Ectodermal cell (in vitro differentiated cells): ENCODE results near the gene SCAPER.

Source experiments
- H3K27ac ChIP-seq: 2 replicates; pipeline ENCODE4 v1.7.0; 2013; ENCODE audit warnings: mild to moderate bottlenecking, low read depth, low read length; ENCODE audit not compliant: insufficient read depth, poor library complexity, severe bottlenecking
- H3K27me3 ChIP-seq: 2 replicates; pipeline ENCODE4 v1.7.0; 2013; ENCODE audit warnings: mild to moderate bottlenecking, low read length; ENCODE audit not compliant: insufficient read depth, control insufficient read depth, poor library complexity, severe bottlenecking
- H3K36me3 ChIP-seq: one replicate; pipeline ENCODE4 v1.7.0; 2013; ENCODE audit warnings: low read length; ENCODE audit not compliant: control insufficient read depth, insufficient read depth
- H3K4me1 ChIP-seq: one replicate; pipeline ENCODE4 v1.7.0; 2013; ENCODE audit warnings: low read length; ENCODE audit not compliant: control insufficient read depth, insufficient read depth
- H3K4me3 ChIP-seq: 2 replicates; pipeline ENCODE4 v1.7.0; 2013; ENCODE audit warnings: low read depth, low read length, control low read depth; ENCODE audit not compliant: insufficient read depth
- H3K9me3 ChIP-seq: 2 replicates; pipeline ENCODE4 v1.7.0; 2013; ENCODE audit warnings: mild to moderate bottlenecking, low read length, moderate library complexity; ENCODE audit not compliant: control insufficient read depth
- WGBS, 2 experiments: methylation state at CpG; one replicate each; pipeline ENCODE4 v1.1.7; 2013; ENCODE audit warnings: missing lambda C conversion rate in 2 of 2; 5-methylcytosine and 5-hydroxymethylcytosine counted together

Gene SCAPER

GRCh38 chr15:76566276-76566675 lies 338.9 kb downstream of the SCAPER start:
- no peaks in the 10 kb centered on the region for H3K9me3 ChIP-seq
- H3K4me1 ChIP-seq = no peaks in the 10 kb centered on the region
- no peaks in the 10 kb centered on the region for H3K27me3 ChIP-seq
- no peak overlapping the region for H3K4me3 ChIP-seq
- no peak overlapping the region for H3K27ac ChIP-seq
- no peaks in the 10 kb centered on the region for H3K36me3 ChIP-seq
- 90 to 100% methylated on average over 1 of the region's 2 CpGs for WGBS, 2 experiments

- no peaks in the 10 kb centered on the region for H3K36me3 ChIP-seq
- H3K27me3 ChIP-seq = no peaks in the 10 kb centered on the region
- H3K4me3 ChIP-seq = no peak overlapping the region
- H3K4me1 ChIP-seq = no peaks in the 10 kb centered on the region
- WGBS, 2 experiments = 94% methylated on average over 1 of the region's 1 CpG
- H3K9me3 ChIP-seq = no peaks in the 10 kb centered on the region
- H3K27ac ChIP-seq = no peak overlapping the region
Observed at GRCh38 chr15:76565366-76565765, 339.8 kb downstream of the SCAPER start.

- Histone ChIP-seq H3K4me3 (no peak overlapping the region), H3K27ac (no peak overlapping the region), H3K27me3 (no peaks in the 10 kb centered on the region), H3K4me1 (no peaks in the 10 kb centered on the region), H3K9me3 (no peaks in the 10 kb centered on the region), H3K36me3 (no peaks in the 10 kb centered on the region)
- 100% methylated on average over 1 of the region's 1 CpG for WGBS, 2 experiments
Observed at GRCh38 chr15:76555247-76555646, 349.9 kb downstream of the SCAPER start.

- no peak overlapping the region for H3K27ac ChIP-seq
- H3K4me3 ChIP-seq = no peak overlapping the region
- no peaks in the 10 kb centered on the region for H3K27me3 ChIP-seq
- 74 to 80% methylated on average over 2 of the region's 2 CpGs for WGBS, 2 experiments
- no peaks in the 10 kb centered on the region for H3K4me1 ChIP-seq
- no peaks in the 10 kb centered on the region for H3K36me3 ChIP-seq
- no peaks in the 10 kb centered on the region for H3K9me3 ChIP-seq
Observed at GRCh38 chr15:76553564-76553963, 351.6 kb downstream of the SCAPER start.

GRCh38 chr15:76553102-76553501 lies 352.0 kb downstream of the SCAPER start:
- Histone ChIP-seq H3K27ac (no peak overlapping the region), H3K4me1 (no peaks in the 10 kb centered on the region), H3K4me3 (no peak overlapping the region), H3K36me3 (no peaks in the 10 kb centered on the region), H3K9me3 (no peaks in the 10 kb centered on the region), H3K27me3 (no peaks in the 10 kb centered on the region)
- WGBS, 2 experiments = 96 to 98% methylated on average over 5 of the region's 5 CpGs

- Histone ChIP-seq H3K36me3 (no peaks in the 10 kb centered on the region), H3K9me3 (no peaks in the 10 kb centered on the region), H3K4me3 (no peak overlapping the region), H3K27me3 (no peaks in the 10 kb centered on the region), H3K27ac (no peak overlapping the region), H3K4me1 (no peaks in the 10 kb centered on the region)
- 97 to 100% methylated on average over 1 to 2 of the region's 2 CpGs for WGBS, 2 experiments
Observed at GRCh38 chr15:76546805-76547204, 358.3 kb downstream of the SCAPER start.

GRCh38 chr15:76533995-76534394 lies 371.1 kb downstream of the SCAPER start:
- Histone ChIP-seq H3K27ac (no peak overlapping the region), H3K4me1 (no peaks in the 10 kb centered on the region), H3K27me3 (no peaks in the 10 kb centered on the region), H3K36me3 (no peaks in the 10 kb centered on the region), H3K9me3 (no peaks in the 10 kb centered on the region), H3K4me3 (no peak overlapping the region)
- WGBS, 2 experiments = 94% methylated on average over 2 of the region's 2 CpGs

- H3K27ac ChIP-seq = no peak overlapping the region
- H3K36me3 ChIP-seq = no peaks in the 10 kb centered on the region
- no peaks in the 10 kb centered on the region for H3K9me3 ChIP-seq
- H3K27me3 ChIP-seq = no peaks in the 10 kb centered on the region
- no peak overlapping the region for H3K4me3 ChIP-seq
- WGBS, 2 experiments = 98% methylated on average over 5 of the region's 5 CpGs
- no peaks in the 10 kb centered on the region for H3K4me1 ChIP-seq
Observed at GRCh38 chr15:76533060-76533820, 371.9 kb downstream of the SCAPER start.

GRCh38 chr15:76529911-76530310 lies 375.2 kb downstream of the SCAPER start:
- H3K4me3 ChIP-seq = no peak overlapping the region
- H3K27ac ChIP-seq = no peak overlapping the region
- H3K9me3 ChIP-seq = no peaks in the 10 kb centered on the region
- no peaks in the 10 kb centered on the region for H3K27me3 ChIP-seq
- 99 to 100% methylated on average over 3 of the region's 3 CpGs for WGBS, 2 experiments
- H3K36me3 ChIP-seq = no peaks in the 10 kb centered on the region
- no peaks in the 10 kb centered on the region for H3K4me1 ChIP-seq

GRCh38 chr15:76526111-76526510 lies 379.0 kb downstream of the SCAPER start:
- Histone ChIP-seq H3K27me3 (no peaks in the 10 kb centered on the region), H3K4me1 (no peaks in the 10 kb centered on the region), H3K36me3 (no peaks in the 10 kb centered on the region), H3K4me3 (no peak overlapping the region), H3K27ac (no peak overlapping the region), H3K9me3 (no peaks in the 10 kb centered on the region)
- 100% methylated on average over 1 of the region's 1 CpG; no CpG with 5 or more reads in 1 of the 2 experiments for WGBS, 2 experiments
